Measurements from ENCODE around the gene TIAM1.

Gene TIAM1

DNA sequence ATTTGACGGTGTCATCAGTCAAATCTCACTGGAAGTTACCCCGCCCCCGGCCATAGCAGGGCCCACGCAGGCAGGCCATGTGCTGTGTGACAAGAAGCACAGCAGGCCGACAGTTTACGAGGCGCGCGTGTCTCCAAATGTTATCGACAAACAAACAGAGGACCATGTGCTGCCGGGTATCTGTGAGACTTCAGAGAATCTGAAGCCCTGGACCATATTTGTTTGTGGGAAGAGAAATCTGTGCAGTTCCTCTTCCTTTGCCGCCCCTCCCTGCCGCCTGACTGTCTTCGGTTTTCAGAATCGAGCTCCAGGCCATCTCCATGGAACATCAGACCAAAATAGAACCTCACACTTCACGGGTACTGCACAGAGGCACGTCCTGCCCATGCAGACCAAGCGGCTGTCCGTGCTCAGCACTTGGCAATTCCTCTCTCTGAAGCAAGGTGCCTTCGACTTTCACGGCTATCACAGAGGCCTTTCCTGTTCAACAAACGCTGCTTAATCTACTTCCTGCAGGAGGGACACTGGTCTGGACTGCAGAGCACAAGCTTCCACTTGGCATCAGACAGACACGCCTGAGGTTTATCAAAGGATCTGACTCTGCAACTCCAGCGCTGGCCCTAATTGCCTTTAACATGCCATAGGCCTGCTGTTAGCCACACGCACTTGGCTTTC, 170.0 kb downstream of the TIAM1 start:
- DNase-seq (ENCODE audit: low spot score) = no peak

- DNase-seq (ENCODE audit: low spot score) = no peak
Observed at GRCh38 chr21:31172328-31172727, 171.7 kb downstream of the TIAM1 start.

- no peak for DNase-seq (ENCODE audit: low spot score)
Observed at GRCh38 chr21:31164713-31165694, 179.1 kb downstream of the TIAM1 start.

DNA sequence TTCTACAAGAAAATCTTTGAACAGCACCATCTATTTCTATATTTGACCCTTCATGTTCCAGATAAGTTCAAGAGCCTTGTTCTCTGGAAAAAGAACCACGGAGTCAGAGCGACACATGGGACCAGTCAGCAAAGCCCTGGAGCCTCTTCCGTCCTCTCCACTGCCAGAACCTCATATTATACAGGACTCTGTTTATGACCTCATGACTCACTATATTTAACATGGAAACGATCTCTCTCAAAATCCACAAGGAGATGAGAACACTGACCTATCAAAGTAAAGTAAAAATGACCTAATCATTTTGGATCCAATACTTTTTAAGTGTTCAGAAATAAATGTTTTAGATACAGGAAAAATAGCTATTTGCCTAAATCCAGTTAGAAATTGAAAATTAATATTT, 181.2 kb downstream of the TIAM1 start:
- DNase-seq (ENCODE audit: low spot score) = no peak

- no peak for DNase-seq (ENCODE audit: low spot score)
Observed at GRCh38 chr21:31162079-31162699, 181.9 kb downstream of the TIAM1 start.

GRCh38 chr21:31161157-31161556, 182.9 kb downstream of the TIAM1 start:
- DNase-seq (ENCODE audit: low spot score) = no peak

GRCh38 chr21:31159808-31160207, 184.3 kb downstream of the TIAM1 start:
- DNase-seq (ENCODE audit: low spot score) = no peak

DNA sequence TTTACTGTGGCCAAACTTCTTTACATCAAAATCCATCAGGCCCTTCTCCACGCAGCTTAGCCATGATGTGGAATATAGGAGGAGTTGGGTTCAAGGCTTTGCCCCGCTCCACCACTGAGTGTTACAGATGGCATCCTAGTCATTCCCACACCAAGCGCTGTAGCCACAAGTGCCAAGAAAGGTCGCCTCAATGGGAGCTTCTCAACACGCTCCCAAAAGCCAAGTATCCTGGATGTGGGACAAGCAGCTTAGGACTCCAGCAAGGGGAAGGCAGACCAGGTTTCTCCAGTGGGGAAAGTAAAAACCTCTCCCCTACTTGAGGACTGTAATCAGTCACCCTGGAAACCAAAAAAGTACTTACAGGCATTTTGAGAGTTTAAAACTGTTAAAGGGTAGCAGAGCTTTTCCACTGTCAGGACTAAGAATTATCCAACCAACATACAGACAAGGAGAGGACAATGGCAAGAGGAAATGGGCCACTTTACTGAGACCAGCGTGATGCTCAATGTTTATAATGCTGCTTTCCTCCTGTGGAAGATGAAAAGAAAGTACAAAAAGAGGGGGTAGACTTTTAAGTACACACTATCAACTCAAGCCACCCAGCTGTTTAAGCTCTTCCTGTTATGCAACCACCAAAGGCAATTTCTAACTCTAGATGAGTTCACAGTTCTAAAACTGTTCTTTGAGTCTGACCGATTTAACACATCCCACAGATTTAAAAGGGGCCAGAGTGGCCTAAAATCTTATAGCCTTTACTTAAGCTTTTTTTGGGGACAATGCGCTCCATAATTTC, 185.1 kb downstream of the TIAM1 start:
- DNase-seq (ENCODE audit: low spot score) = no peak

DNA sequence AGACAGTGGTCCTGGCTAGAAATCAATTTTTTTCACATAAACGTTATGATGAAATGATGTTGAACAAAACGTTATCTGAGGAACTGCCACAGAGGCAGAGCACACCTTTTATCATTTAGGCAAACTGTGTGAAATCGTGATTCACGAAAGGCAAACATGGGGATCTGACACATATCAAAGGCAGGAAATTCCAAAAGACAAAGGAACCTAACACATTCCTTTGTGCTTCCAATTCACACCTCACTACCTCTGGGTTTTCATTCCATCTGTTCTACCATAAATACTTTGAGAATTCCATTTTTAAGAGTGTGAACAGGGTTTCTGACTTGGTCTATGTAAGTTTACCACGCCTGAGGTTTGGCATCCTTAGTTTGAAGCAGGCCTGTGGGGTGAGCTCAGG, 186.3 kb downstream of the TIAM1 start:
- DNase-seq (ENCODE audit: low spot score) = no peak

DNA sequence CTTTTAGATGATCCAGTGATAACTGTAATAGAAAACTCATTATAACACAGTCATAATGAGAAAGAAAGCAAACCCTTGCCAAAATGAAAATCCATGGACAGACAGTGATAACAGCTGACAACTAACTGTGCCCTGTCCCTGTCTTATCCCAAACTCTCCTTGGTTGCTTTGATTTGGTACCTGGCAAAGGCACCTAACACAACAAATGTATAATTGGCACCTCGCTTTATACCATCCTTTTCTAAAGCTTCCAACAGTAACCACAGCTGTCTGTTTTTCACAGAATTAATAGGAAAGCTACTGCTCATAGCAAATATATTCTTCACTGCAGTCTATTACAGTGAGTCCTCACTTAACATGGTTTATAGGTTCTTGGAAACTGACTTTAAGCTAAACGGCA, 187.4 kb downstream of the TIAM1 start:
- no peak for DNase-seq (ENCODE audit: low spot score)

DNA sequence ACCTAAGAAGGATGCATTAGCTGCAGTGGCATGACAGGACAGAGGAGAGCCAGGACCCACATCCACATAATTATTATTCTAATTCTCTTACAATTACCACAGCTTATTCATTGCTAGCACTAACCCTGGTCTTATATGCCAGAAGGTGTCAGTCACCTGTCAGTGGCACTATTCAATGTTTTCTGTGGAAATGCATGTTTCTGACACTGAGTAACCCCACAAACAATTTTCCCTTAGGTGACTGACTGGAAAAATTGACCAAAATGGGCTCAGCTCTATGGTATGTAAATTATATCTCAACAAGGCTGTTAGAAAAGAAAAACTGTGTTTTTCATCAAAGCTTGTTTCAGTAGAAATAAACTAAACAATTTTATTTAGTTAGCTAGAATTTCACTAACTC, 187.9 kb downstream of the TIAM1 start:
- no peak for DNase-seq (ENCODE audit: low spot score)

DNA sequence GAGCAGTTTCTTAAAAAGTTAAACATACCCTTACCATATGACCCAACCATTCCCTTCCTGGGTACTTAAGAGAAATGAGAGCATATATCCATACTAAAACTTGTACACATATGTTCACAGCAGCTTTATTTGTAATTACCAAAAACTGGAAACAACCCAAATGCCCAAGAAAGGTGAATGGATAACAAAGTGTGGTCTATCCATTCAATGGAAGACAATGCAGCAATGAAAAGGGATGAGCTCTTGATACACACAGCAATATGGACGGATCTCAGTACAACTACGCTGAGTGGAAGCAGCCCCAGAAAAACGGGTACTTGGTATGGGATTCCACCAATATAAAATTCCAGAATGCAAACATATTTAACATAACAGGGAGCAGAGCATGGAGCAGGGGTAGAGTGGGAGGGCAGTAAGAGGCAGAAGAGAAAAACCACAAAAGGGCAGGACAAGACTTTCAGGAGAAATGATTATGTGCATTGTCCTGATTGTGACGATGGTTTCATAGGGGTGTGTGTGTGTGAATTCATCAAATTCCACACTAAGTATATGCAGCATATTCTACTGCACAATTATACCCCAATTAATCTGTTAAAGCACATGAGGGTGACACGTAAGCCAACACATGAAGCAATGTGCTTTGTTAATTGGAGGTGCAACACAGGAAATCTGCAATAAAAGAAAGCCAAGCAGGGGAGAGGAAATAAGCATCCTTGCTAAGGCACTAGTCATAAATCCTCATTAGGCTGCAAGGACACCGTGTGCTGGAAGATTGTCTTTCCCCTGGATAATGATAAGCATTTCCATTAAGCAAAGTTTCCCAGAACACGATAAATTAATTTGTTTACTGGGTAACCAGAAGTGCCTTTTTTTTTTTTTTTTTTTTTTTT, 192.7 kb downstream of the TIAM1 start:
- no peak for DNase-seq (ENCODE audit: low spot score)

- DNase-seq (ENCODE audit: low spot score) = no peak
Observed at GRCh38 chr21:31145274-31145673, 198.8 kb downstream of the TIAM1 start.

DNA sequence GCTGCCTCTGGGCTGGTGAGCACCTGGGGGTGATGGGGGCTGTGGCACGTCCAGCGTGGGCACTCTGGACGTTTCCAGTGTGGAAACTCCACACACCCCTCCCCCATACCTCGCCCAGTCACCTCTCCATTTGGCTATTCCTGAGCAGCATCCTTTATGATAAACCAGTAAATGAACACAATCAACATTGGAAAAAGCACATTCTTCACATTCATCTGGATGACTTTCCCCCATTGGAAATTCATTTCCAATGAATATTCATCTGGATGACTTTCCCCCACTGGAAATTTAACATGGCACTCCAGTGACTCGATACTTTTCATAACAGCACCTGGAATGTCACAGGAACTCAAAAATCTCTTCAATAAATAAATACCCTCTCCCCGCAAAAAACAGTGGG, 201.0 kb downstream of the TIAM1 start:
- DNase-seq (ENCODE audit: low spot score) = no peak

- DNase-seq (ENCODE audit: low spot score) = no peak
Observed at GRCh38 chr21:31142600-31142999, 201.5 kb downstream of the TIAM1 start.

GRCh38 chr21:31141389-31142000, 202.6 kb downstream of the TIAM1 start:
- no peak for DNase-seq (ENCODE audit: low spot score)

GRCh38 chr21:31140676-31141075, 203.4 kb downstream of the TIAM1 start:
- no peak for DNase-seq (ENCODE audit: low spot score)

DNA sequence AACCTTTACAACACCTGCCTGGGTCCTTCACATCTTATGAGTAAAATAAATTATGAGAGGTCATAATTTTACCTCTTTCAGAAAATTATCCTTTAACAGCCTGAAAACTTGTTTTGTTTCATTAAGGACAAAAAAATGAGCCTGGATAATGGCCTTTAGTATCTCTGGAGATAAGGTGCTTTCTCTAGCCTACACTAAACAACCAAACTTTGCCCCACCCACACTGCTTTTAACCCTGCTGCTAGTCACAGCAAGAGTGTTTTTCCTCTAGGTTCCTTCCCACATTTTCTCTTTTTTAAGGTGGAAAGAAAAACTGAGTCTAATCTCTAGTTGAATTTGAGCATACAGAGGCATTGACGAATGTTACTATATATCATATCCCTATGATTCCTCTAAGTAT, 204.0 kb downstream of the TIAM1 start:
- no peak for DNase-seq (ENCODE audit: low spot score)

DNA sequence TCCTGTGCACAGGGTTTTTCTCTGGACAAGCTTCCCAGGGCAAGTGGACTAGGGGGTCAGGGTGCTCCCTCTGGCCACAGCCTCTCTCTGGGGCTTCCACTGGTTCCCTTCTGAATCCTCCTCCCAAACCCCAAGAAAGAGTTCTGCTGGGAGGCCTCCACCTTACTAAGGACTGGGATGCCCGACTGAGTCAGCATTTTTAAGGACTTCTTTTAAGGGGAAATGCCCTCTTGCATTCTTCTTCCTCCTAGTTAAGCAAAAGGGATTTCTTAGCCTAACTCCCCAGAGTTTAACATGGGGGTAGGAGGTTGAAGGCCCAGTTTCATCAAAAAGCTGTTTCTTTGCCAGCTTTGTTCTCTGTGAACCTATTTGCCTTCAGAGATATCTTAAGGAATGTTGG, 206.1 kb downstream of the TIAM1 start:
- DNase-seq (ENCODE audit: low spot score) = no peak

GRCh38 chr21:31136891-31137290, 207.2 kb downstream of the TIAM1 start:
- no peak for DNase-seq (ENCODE audit: low spot score)
